ENCODE data around the gene WDR20.
"Not testable (repeated sequence)": the region's sequence is repeated elsewhere in the genome, so short reads cannot be mapped to it uniquely, and the experiment has no call there.

WDR20 gene, protein sequence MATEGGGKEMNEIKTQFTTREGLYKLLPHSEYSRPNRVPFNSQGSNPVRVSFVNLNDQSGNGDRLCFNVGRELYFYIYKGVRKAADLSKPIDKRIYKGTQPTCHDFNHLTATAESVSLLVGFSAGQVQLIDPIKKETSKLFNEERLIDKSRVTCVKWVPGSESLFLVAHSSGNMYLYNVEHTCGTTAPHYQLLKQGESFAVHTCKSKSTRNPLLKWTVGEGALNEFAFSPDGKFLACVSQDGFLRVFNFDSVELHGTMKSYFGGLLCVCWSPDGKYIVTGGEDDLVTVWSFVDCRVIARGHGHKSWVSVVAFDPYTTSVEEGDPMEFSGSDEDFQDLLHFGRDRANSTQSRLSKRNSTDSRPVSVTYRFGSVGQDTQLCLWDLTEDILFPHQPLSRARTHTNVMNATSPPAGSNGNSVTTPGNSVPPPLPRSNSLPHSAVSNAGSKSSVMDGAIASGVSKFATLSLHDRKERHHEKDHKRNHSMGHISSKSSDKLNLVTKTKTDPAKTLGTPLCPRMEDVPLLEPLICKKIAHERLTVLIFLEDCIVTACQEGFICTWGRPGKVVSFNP

GRCh38 chr14:102139286-102140026 lies at the start of gene WDR20:
Gene WDR20 (plus strand): TSS chr14:102139897. CDS start chr14:102139924, 27 bp downstream.
- DNase-seq: peak; percentile 99

DNA sequence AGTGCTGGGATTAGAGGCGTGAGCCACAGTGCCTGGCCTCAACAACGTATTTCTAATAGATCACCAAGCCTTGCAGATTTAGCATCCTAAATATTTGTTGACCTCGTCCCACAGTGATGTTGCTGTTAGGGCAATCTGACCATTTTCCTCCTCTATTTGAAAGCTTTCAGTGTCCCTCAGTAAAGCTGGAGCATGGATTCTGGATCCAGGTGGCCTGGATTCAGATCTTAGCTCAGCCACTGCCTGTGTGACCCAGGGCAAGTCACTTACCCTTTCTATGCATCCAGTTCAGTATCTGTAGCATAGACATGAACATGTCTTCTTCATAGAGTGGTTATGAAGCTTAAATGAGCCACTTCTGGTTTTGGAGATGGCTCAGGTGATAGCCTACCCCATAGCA lies 49.0 kb upstream of the WDR20 start:
- no peak for DNase-seq

DNA sequence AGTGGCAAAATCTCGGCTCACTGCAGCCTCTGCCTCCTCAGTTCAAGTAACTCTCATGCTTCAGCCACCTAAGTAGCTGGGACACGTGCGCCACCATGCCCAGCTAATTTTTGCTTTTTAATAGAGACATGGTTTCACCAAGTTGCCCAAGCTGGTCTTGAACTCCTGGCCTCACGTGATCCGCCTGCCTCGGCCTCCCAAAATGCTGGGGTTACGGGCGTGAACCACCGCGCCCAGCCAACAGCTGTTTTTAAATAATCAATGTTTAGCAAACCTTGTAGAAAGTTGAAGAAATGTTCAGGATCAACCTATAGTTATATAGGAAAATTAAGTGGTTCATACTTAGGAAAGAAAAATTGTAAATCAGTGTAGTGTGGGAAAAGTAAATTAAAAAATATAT lies 46.9 kb upstream of the WDR20 start:
- DNase-seq: no peak

GRCh38 chr14:102094101-102094500 lies 45.6 kb upstream of the WDR20 start:
- DNase-seq: no peak

DNA sequence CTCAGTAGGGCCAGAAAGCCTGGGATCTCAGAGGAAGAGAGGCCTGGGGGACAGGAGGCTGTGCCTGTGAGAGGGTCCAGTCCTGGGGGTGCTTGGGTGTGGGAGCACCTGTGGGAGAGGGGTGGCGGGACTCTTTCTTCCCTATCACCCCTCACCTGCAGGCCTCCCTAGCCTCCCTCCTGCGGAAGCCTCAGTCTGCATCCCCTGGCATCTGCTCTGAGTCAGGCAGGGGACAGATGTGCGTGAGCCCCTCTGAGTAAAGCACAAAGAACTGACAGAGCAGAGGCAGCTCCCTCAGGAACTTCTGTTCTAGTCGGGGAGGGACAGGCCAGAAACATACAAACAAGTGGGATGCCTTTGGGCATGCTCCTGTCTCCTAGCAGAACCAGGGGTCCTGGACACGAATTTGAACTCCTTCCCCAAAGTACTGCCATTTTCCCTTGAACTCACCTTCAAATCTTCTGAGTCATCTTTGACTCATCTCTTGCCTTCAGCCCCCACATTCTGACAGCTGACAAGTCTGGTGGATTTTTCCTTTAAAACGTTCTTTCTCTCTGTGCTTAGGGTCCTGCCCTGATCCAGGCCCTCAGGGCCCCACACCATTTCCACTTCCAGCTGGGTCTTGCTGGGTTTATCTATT lies 44.3 kb upstream of the WDR20 start:
- DNase-seq: no peak

DNA sequence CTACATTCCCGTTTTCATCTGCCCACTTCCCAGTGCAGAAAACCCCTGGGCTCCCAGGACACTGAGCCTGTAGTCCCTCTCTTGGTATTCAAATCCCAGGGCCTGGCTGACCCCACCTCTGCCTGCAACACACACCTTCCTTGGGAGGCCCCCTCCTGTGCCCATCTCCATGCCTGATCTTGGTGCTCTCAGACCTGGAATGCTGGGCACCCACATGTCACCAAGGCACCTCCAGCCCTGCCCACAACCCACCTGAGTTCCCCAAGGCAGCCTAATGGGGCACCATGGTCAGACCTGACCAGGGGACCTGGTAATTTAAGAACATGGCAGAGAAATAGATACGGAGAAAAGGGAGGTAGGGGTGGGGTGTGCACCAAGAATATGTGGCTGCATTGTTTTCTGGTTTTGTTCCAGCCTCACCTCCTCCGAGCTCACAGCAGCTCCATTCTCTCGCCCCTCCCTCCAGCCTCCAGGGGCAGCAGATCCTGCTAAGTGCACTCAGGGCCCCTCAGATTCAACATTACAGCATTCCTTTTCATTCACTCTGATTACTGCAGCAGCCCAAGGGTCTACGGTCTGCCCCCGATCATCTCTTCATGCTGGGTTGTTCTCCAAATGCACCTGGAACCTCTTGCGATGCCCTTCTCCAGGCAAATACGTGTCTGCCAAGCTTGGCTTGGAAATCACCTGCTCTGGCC lies 43.7 kb upstream of the WDR20 start:
- DNase-seq: no peak

DNA sequence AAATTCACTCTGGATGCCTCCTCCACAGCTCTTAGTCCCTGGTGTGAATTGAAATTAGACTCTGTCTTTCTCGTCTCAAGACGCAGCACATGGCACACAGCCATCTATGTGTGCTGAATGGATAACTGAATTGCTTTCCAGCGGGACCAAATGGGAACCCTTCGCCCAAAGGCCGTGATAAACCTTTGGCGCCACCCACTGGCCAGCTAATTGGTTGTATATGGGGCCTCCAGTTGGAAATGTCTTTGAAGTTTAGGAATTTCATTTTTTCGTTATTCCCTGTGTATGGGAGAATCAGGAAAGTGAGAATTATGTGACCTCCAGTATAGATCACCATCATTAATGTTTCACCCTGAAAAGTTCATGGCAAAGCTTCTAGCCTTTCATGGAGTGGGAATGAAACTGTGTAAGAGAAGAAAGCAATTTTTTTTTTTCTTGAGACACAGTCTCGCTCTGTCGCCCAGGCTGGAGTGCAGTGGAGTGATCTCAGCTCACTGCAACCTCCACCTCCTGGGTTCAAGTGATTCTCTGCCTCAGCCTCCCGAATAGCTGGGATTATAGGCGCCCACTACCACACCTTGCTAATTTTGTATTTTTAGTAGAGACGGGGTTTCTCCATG lies 43.0 kb upstream of the WDR20 start:
- peak; percentile 73 for DNase-seq

GRCh38 chr14:102097441-102098135 lies 42.1 kb upstream of the WDR20 start:
- DNase-seq: no peak

- no peak for DNase-seq
Measured at GRCh38 chr14:102103062-102103695, 36.5 kb upstream of the WDR20 start.

DNA sequence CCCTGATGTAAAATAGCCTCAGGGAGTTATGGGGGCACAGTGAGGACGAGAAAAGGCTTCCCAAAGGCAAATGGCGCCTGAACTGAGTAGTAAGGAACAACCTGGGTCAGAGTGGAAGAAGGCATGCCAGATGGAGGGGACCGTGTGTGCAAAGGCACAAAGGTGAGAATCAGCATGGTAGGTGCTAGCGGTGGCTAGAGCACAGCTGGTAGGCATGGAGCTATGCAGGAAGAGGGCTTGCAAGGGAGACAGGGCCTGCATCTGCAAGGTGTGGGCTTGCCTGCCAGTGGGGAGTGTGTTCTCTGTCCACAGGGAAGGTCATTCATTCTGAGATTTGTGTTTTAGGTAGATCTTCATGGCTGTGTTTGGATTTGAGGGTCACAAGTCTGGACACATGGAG lies 34.3 kb upstream of the WDR20 start:
- no peak for DNase-seq

GRCh38 chr14:102109332-102109731 lies 30.4 kb upstream of the WDR20 start:
- DNase-seq: not testable (repeated sequence)

- no peak for DNase-seq
Measured at GRCh38 chr14:102111101-102111500, 28.6 kb upstream of the WDR20 start.

- no peak for DNase-seq
Measured at GRCh38 chr14:102116361-102117180, 23.1 kb upstream of the WDR20 start.

DNA sequence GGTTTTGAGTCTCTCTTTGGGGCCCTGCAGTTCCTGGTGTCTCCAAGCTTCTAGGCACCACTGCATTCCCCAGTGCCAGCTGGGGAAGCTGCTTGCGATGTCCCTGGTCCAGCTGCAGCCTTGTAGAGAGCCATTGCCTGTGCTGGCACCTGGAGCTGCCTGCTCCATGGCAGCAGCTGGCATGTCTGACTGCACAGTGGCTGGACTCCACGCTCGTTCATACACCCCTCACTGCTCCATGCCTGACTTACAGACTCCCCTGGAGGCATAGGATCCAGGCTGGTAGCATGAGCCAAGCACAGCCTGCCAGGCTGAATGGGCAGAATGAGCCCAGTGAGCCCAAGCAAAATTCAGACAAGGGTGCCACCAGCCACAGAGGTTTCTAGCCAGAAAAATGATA lies 21.8 kb upstream of the WDR20 start:
- DNase-seq: no peak

- no peak for DNase-seq
Measured at GRCh38 chr14:102120888-102121287, 18.8 kb upstream of the WDR20 start.

- DNase-seq: no peak
Measured at GRCh38 chr14:102121567-102121966, 18.1 kb upstream of the WDR20 start.

- no peak for DNase-seq
Measured at GRCh38 chr14:102124419-102124818, 15.3 kb upstream of the WDR20 start.

DNA sequence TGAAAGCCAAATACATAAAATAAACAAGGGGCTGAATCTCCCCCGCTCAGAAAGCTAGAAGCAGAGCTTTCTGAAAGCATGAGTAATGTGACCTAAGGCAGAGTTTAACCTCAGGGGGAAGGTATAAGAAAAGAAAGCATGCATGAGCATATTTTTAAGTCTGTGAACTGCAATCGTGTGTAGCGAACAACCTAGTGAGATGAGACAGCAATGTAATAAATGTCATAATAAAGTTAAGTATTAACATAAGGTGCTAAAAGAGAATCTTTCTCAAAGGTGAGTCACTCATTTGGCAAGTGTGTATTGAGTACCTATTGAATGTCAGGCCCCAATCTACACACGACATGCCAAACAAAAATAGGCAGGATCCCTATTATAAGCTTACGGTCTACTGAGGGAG lies 14.2 kb upstream of the WDR20 start:
- DNase-seq: no peak

DNA sequence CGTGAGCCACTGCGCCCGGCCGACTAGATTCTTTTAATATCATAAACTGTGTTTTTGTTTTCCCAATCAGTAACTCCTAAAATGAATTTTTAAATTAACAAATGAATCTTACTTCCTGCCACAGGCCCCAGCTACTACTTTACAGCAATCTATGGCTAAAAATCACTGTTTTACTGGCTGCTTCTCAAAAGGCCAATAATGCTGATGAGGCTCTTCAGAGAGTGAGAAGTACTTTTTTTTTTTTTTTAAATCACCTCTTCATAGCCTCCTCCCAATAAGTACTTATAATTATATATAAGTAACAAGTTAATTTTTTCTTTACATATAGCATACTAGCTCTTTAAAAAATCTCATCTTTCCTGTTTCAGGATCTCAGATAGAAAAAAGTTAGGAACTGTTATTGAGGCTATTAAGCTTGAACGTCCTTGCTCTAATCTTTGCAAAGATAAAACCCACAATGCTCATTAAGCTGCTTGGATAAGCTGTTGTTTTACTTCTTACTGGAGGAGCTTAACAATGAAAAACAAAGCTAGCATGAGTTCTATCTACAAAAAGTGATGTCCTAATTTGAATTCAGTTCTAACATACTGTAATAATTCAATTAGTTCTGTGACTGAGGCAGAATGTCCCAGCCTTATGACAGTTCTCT lies 12.8 kb upstream of the WDR20 start:
- DNase-seq: no peak

DNA sequence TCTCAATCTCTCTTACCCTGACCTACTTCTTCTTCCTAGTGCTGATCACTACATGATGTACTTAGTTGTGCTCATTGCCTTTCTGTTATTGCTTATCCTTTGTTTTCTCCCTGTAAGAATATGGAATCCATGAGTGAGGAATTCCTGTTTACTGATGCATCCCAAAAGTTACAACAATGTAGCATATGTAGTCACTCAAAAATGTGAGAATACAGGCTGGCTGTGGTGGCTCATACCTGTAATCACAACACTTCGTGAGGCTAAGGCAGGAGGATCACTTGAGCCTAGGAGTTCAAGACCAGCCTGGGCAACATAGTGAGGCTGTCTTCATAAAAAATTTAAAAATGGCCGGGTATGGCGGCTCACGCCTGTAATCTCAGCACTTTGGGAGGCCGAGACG lies 8.0 kb upstream of the WDR20 start:
- no peak for DNase-seq
